Epithelial cell of esophagus (primary cell): ENCODE results near the gene GJA10.
"Not testable (repeated sequence)": the region's sequence is repeated elsewhere in the genome, so short reads cannot be mapped to it uniquely, and the experiment has no call there.

Experiments
- DNase-seq: peaks from one replicate; pipeline ENCODE4 v3.0.0; 2010; ENCODE audit warnings: low read depth
- H3K4me3 ChIP-seq: 2 replicates; pipeline ENCODE4 v1.5.1; 2011; ENCODE audit warnings: mild to moderate bottlenecking, low read length, control low read depth
- CTCF ChIP-seq: IDR thresholded peaks from 2 replicates; pipeline ENCODE4 v1.5.1; 2011; ENCODE audit warnings: low read depth, mild to moderate bottlenecking, low read length, control low read depth, inconsistent platforms; ENCODE audit not compliant: insufficient read depth; ENCODE audit errors: missing control alignments

The GJA10 gene

GRCh38 chr6:89888871-89889270 is 5.4 kb upstream of the GJA10 start:
- TF ChIP-seq CTCF, result no peak
- H3K4me3 ChIP-seq, result no peak overlapping the region
- DNase-seq, result peak; percentile 39

GRCh38 chr6:89890845-89891528 is 3.3 kb upstream of the GJA10 start:
- DNase-seq, H3K4me3 ChIP-seq: not testable (repeated sequence)

GRCh38 chr6:89892577-89892976 is 1.7 kb upstream of the GJA10 start:
- TF ChIP-seq CTCF, result peak; percentile 5
- H3K4me3 ChIP-seq, DNase-seq: not testable (repeated sequence)

GRCh38 chr6:89895276-89895874 is 1.1 kb downstream of the GJA10 start:
- DNase-seq, result peak; percentile 68
- no peak overlapping the region for H3K4me3 ChIP-seq
- no peak for TF ChIP-seq CTCF

GRCh38 chr6:89910001-89910901 is 16.0 kb downstream of the GJA10 start:
- not testable (repeated sequence) for DNase-seq, H3K4me3 ChIP-seq

- DNase-seq, result no peak
- no peak for TF ChIP-seq CTCF
- H3K4me3 ChIP-seq, result no peak overlapping the region
These were observed 16.6 kb downstream of the GJA10 start for GRCh38 chr6:89910902-89911240.

GRCh38 chr6:89916136-89916920 is 22.1 kb downstream of the GJA10 start:
- H3K4me3 ChIP-seq, result no peak overlapping the region
- TF ChIP-seq CTCF, result no peak
- DNase-seq, result no peak
